GM10248 (cell line): ENCODE data around the gene WNK3.

Source experiments
- CTCF ChIA-PET: fragments of 300-600 bp; sonication (Branson Sonifier 250); formaldehyde crosslinking; extraction: SDS; loops from one replicate; lab custom pipeline; 2021; ENCODE audit warnings: antibody characterized with exemption; lab: Yijun Ruan, JAX
- POLR2A ChIA-PET: fragments of 350-650 bp; sonication (Branson Sonifier 250); formaldehyde crosslinking; extraction: SDS; loops from one replicate; lab custom pipeline; 2020; ENCODE audit warnings: antibody characterized with exemption; lab: Yijun Ruan, JAX
- DNase-seq: peaks from one replicate; pipeline ENCODE4 v3.0.0; 2012; ENCODE audit errors: extremely low spot score
- TF ChIP-seq, protein P1 (sequence below): IDR thresholded peaks from 2 replicates; pipeline ENCODE4 v1.5.1; 2012; ENCODE audit warnings: mild to moderate bottlenecking, low read depth; ENCODE audit errors: extremely low read depth, missing control alignments, control extremely low read depth

Gene WNK3

DNA sequence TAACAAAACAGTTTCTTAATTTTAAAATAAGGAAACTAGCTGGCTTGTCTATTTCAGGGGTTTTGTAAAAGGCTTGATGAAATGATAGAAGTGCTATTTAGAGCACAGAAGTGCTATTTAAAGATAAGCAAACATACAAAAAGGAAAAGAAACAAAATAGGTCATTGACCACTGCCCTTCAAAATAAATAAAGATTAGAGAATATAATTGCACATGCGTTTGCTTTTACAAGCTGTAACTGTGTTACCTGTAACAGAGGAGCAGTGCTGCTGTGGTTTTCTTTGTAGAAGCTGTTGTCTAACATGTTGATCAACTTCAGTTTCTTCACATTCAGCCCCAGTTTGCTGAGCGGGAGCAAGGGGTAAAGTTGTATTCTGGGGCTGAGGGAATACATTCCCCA, 63.5 kb downstream of the WNK3 start:
- POLR2A ChIA-PET, result no interaction called here
- CTCF ChIA-PET, result interaction anchor here (0.6 kb wide), 1 partner anchor 1665 kb away, joined by 3 read pairs; no protein-coding TSS in a partner anchor
- no peak for DNase-seq
- TF ChIP-seq, protein P1, sequence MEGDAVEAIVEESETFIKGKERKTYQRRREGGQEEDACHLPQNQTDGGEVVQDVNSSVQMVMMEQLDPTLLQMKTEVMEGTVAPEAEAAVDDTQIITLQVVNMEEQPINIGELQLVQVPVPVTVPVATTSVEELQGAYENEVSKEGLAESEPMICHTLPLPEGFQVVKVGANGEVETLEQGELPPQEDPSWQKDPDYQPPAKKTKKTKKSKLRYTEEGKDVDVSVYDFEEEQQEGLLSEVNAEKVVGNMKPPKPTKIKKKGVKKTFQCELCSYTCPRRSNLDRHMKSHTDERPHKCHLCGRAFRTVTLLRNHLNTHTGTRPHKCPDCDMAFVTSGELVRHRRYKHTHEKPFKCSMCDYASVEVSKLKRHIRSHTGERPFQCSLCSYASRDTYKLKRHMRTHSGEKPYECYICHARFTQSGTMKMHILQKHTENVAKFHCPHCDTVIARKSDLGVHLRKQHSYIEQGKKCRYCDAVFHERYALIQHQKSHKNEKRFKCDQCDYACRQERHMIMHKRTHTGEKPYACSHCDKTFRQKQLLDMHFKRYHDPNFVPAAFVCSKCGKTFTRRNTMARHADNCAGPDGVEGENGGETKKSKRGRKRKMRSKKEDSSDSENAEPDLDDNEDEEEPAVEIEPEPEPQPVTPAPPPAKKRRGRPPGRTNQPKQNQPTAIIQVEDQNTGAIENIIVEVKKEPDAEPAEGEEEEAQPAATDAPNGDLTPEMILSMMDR, result no peak

DNA sequence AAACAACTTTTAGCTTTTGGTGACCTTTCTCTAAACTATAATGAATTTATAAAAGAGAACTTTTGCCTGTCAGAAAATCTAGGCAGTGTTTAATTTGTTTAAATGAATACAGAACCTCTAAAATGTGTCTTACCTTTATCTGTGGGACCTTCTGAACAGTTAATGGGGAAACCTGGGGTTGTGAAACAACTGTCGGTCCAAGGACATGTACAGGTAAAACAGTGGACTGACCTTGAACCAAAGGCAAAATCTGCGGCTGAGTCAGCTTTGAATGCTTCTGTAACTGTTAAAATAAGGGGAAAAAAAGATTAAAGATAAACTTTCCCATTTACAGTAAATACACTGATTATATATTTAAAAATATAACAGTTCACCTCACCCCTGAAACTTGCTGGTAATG, 65.1 kb downstream of the WNK3 start:
- ChIA-PET CTCF (no interaction called here), POLR2A (interaction anchor here (0.6 kb wide), 1 partner anchor 249 kb away, joined by 3 read pairs; no protein-coding TSS in a partner anchor)
- TF ChIP-seq, protein P1, result no peak
- no peak for DNase-seq

DNA sequence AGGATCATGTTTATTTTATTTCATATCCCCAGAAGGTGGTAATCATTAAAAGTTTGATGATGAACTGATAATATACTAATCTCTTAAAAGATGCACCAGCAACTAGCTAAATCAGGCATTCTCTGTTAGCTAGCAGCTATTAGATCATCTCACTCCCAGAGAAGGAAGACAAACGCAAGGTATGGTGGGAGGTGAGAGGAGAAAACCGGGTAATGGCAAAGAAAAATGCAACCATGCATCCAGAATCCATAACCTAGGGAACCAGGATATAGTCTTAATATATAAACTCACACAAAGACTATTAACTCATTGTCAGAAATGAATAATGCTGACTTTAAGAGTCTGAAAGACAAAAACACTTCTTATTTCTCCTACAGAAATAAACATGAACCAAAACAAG, 66.1 kb downstream of the WNK3 start:
- no peak for DNase-seq
- POLR2A ChIA-PET, result no interaction called here
- TF ChIP-seq, protein P1, result no peak
- CTCF ChIA-PET, result no interaction called here

DNA sequence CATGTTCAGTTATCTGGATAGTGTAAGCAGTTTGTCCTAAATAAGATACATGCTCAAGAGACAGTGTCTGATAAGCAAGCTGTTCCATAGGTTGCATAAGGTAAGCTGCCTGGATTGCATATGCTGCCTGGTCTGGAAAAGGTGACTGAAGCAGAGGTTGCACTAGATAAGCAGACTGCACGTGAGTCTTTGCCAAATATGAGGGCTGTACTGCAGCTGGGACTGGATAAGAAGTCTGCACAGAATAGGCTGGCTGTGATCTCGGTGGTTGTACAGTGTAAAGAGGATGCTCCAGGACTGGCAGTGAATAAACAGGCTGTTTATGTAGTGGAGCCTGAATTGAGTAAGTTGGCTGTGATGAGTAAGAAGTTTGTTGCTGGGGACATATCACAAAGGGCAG, 68.9 kb downstream of the WNK3 start:
- TF ChIP-seq, protein P1, result no peak
- ChIA-PET POLR2A (no interaction called here), CTCF (interaction anchor here (0.6 to 1.3 kb wide), 2 partner anchors 9 to 10 kb away, joined by 3 read pairs; no protein-coding TSS in a partner anchor)
- DNase-seq, result no peak

DNA sequence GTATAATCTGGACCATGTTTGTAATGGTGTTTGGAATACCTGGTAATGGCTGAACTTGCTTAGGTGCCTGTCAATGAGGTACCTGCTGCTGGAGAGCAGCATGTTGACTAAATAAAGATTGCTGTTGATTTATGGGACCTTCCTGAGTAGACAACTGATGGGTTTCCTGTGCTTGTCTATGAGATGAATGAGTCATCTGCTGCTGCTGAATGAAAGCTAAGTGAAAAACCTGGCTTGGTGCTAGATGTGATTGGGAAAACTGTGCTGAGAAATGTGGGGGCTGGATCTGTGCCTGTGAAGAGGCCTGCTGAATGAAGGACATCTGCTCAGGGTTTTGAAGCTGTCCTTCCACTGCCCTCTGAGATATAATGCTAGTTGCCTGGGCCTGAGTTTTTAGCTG, 69.6 kb downstream of the WNK3 start:
- DNase-seq, result no peak
- POLR2A ChIA-PET, result no interaction called here
- TF ChIP-seq, protein P1, result no peak

DNA sequence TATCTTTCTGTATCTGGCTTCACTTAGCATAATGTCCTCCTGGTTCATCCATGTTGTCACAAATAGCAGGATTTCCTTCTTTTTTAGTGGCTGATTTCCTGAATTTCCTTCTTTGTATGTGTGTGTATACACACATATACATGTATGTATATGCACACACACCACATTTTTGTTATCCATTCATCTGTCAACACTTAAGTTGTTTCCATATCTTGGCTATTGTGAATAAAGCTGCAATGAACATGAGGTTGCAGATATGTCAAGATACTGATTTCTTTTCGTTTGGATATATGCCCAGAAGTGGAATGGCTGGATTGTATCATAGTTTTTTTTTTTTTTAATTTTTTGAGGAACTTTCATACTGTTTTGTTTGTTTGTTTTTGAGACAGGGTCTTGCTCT, 76.2 kb downstream of the WNK3 start:
- CTCF ChIA-PET, result no interaction called here
- TF ChIP-seq, protein P1, result no peak
- no peak for DNase-seq
- POLR2A ChIA-PET, result no interaction called here

More for the DNA sequence above, 69.6 kb downstream of the WNK3 start:
- CTCF ChIA-PET, result no interaction called here
